ENCODE data around the gene SVIP.

DNA sequence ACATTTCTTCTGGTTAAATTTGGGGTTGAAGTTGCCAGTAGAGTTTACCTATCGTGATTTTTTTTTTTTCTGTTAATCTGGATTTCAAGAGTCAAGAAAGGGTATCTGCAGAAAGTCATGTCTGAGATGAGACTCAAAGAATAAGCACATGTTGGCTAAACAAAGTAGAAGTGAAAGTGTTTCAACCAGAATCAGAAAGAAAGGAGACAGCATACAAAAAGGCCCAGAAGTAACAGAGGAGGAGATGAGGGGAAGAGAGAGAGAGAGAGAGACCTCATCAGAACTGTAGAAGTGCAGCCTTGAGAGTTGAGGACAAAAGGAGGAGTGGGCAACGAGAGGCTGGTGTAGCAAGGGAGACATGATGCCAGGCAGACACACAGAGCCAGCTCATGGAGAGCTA is 54.9 kb downstream of the SVIP start:
- TF ChIP-seq, protein P1, sequence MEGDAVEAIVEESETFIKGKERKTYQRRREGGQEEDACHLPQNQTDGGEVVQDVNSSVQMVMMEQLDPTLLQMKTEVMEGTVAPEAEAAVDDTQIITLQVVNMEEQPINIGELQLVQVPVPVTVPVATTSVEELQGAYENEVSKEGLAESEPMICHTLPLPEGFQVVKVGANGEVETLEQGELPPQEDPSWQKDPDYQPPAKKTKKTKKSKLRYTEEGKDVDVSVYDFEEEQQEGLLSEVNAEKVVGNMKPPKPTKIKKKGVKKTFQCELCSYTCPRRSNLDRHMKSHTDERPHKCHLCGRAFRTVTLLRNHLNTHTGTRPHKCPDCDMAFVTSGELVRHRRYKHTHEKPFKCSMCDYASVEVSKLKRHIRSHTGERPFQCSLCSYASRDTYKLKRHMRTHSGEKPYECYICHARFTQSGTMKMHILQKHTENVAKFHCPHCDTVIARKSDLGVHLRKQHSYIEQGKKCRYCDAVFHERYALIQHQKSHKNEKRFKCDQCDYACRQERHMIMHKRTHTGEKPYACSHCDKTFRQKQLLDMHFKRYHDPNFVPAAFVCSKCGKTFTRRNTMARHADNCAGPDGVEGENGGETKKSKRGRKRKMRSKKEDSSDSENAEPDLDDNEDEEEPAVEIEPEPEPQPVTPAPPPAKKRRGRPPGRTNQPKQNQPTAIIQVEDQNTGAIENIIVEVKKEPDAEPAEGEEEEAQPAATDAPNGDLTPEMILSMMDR (conservative IDR thresholded peaks at IDR 0.05) = no peak
- TF ChIP-seq EZH2 (IDR thresholded peaks at IDR 0.05; ENCODE audit: low read depth) = no peak

All from PC-9 (cell line).